Measurements from ENCODE around the gene RGS14.

GRCh38 chr5:177354711-177355110 lies 3.0 kb upstream of the RGS14 start:
- TF ChIP-seq CTCF (IDR thresholded peaks at IDR 0.05 in 2 of 3, conservative IDR thresholded peaks at IDR 0.05 in 1 of 3; ENCODE audit: borderline replicate concordance in 1 of 3, insufficient read depth in 1 of 3, low read depth in 2 of 3, low read length in 2 of 3) (no peak), RAD21 (IDR thresholded peaks at IDR 0.05; ENCODE audit: low read depth) (no peak), REST (IDR thresholded peaks at IDR 0.05; ENCODE audit: low read depth) (no peak)

Data from HCT116 (cell line).